HG03103 (cell line): Measurements from ENCODE around the gene TBX10.
"Not testable (repeated sequence)": the region's sequence is repeated elsewhere in the genome, so short reads cannot be mapped to it uniquely, and the experiment has no call there.

ENCODE experiments used
- ATAC-seq: cut with Tn5 transposase; IDR thresholded peaks from one replicate; pipeline ENCODE4 v1.9.1; 2021; ENCODE audit warnings: low read depth; ENCODE audit not compliant: unreplicated experiment

Gene TBX10

GRCh38 chr11:67664696-67665540, 25.4 kb upstream of the TBX10 start:
- no peak for ATAC-seq

DNA sequence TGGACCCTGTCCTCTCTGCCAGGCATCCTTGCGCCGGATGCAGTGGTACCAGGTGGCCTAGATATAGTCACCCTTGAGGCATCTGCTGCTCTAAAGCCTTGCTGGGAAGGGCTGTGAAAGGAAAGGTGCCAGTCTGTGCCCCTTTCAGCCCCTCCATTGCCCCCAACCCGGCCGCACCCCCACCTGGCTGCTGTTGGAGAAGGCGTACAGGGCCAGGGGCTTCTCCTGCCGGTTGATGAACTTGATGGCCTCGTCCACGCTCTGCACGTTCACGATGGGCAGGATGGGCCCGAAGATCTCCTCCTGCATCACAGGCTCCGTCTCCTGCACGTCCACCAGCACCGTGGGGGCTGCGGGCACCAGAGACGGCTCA, 24.6 kb upstream of the TBX10 start:
- no peak for ATAC-seq

DNA sequence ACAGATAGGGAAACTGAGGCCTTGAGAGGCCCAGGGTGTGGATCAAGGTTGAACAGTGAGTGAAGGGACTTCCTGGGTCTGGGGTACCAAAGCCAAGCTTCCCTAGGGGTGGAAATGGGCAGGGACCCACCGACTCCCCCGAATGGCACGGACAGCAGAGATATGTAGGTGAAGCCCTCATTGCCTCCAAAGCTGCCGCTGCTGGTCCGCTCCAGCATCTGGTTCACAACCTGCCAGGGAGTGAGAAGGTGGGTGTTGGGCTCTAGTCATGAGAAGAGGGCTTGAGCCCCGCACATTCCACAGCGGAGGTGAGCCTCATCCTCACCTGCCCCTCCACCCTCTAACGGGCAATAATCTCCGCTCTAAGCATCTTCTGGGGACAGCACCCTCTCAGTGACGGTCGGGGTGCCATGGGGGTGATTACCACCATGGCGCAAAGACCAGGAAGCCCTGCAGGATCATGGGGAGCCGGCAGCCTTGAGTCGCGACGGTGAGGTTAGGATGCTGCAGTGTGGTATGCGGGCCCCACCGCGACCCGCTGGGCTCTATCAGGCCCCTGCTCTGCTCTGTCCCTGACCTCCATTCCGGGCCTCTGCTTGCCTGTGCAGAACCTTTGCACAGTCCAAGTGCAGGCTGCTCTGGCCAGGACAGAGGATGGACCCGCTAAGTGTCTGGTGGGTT, 24.1 kb upstream of the TBX10 start:
- no peak for ATAC-seq

DNA sequence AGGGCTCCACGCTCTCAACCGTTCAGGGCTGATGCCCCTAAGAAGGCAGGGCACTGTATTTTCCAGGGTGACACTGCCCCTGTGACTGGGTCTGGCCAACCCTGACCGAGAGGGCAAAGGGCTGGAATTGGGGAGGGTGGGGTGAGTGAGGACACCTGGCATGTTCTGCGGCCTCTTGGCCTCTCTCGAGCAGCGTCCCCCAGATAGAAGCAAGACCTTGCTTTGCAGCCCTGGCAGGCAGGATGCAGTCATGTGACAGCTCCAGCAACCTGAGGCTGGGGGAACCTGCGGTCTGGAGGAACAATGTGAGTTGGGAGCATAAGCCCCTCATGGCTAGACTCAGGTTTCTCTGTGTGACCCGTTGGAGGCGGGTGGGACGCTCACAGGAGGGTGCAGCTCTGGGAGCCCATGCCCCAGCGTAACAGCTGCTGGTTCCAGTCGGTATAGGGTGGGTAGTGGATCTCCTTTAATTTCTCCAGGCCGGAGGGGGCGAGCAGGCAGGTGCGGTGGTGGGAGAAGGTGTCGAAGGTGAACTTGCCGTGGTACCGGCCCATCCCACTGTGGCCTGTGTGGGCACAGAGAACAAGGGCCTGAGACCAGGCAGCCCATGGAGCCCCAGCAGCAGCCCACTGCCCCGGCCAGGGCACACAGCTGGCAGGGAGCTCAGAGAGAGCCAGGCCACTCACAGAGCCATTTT, 23.4 kb upstream of the TBX10 start:
- no peak for ATAC-seq

- ATAC-seq: no peak
Measured at GRCh38 chr11:67662142-67662834, 22.7 kb upstream of the TBX10 start.

DNA sequence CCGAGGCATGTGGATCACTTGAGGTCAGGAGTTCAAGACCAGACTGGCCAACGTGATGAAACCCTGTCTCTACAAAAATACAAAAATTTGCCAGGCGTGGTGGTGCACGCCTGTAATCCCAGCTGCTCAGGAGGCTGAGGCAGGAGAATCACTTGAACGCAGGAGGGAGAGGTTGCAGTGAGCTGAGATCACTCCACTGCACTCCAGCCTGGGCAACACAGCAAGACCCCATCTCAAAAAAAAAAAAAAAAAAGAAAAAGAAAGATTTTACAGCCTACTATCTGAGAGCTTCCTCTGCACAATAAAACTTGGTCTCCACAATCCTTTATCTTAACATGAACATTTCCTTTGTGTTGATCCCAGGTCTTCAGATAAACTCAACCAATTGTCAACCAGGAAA, 21.2 kb upstream of the TBX10 start:
- ATAC-seq: not testable (repeated sequence)

DNA sequence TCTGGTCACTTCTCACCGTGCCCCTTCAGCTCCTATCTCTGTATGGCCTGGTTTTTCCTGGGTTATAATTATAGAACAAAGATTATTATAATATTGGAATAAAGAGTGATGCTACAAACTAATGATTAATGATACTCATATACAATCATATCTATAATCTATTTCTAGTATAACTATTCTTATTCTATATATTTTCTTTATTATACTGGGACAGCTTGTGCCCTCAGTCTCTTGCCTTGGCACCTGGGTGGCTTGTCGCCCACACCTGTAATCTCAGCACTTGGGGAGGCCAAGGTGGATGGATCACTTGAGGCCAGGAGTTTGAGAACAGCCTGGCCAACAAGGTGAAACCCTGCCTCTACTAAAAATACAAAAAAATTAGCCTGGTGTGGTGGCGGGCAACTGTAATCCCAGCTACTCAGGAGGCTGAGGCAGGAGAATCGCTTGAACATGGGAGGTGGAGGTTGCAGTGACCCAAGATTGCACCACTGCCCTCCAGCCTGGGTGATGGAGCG, 20.1 kb upstream of the TBX10 start:
- ATAC-seq: not testable (repeated sequence)

DNA sequence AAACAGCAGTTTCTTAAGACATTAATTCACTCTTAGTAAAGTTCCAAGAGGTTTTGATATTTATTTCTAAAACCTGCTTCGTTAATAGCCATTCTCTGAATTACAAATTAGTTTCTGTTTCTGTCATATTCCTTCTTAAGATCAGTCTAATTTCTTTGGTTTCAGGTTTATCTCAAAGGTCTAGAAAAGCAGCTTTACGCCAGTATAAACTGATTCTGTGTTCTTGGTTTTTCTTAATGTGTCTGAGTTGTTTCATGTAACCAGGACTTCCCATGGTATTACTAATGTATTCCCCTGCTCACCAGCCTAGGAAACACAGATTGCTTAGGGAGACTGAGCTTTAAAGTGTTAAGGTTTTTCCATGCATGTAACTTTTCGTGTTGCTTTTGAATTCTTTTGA, 17.7 kb upstream of the TBX10 start:
- no peak for ATAC-seq

- ATAC-seq: no peak
Measured at GRCh38 chr11:67656278-67656922, 16.8 kb upstream of the TBX10 start.

DNA sequence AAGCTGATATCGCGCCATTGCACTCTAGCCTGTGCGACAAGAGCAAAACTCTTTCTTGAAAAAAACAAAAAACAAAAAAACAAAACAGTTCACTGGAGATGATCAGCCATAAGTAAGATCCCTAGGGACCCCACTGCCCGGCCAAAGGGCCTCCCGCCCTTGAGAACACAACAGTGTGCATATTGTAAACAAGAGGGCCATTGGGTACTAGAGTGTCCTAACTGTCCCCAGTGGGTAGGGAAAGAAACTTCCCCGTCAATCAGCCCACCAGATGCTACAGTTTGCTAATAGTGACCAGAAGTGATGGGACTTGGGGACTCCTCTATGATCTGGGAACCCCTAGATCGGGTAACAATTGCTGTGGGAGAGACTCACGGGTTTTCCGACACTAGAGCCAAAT, 14.7 kb upstream of the TBX10 start:
- ATAC-seq: no peak

GRCh38 chr11:67652965-67653845, 13.6 kb upstream of the TBX10 start:
- no peak for ATAC-seq

GRCh38 chr11:67651976-67652781, 12.6 kb upstream of the TBX10 start:
- ATAC-seq: no peak

- ATAC-seq: no peak
Measured at GRCh38 chr11:67649634-67650510, 10.3 kb upstream of the TBX10 start.

- no peak for ATAC-seq
Measured at GRCh38 chr11:67648796-67649613, 9.4 kb upstream of the TBX10 start.

- no peak for ATAC-seq
Measured at GRCh38 chr11:67648140-67648795, 8.7 kb upstream of the TBX10 start.

DNA sequence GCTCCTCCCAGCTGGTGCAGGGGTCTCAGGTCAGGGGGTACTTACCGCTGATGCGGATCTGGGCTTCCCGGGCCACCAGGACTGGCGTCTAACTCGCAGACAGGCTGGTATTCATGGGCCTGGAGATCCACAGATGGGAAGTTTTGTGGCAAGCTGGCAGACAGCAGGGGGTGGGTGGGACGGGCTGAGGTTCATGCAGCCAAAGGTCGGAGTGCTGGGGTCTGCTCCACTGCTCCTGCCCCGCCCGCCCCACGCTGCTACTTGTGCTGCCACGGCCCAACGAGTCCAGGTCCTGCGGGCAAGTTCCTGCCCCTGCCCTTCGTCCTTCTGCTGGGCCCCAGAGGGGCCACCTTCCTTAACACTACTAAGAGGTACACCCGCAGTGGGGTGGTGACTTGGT, 7.9 kb upstream of the TBX10 start:
- ATAC-seq: no peak
